ENCODE results near the gene PCYOX1L. TPM values are rescaled to one million over a fixed set of nuclear protein-coding genes. Genes with fewer than 3 reads are reported as not detected.

PCYOX1L gene
- total RNA-seq, 1 experiment from 2014 or later, result 15.3 TPM

GRCh38 chr5:149410721-149411432 is 53.0 kb downstream of the PCYOX1L start:
- no peaks in the 10 kb centered on the region for H4K20me1 ChIP-seq (ENCODE audit: control insufficient read depth, insufficient read depth, insufficient read length)

More at GRCh38 chr5:149410721-149411432, 53.0 kb downstream of the PCYOX1L start:
- Histone ChIP-seq H2BK120ac (ENCODE audit: low read depth, low read length, poor library complexity, severe bottlenecking) (no peak overlapping the region), H3T11ph (ENCODE audit: low read length) (no peak overlapping the region), H3K27me3 (ENCODE audit: insufficient read depth, low read length) (no peaks in the 10 kb centered on the region), H4K5ac (ENCODE audit: insufficient read length, low read depth, low read length) (no peak overlapping the region), H2AFZ (ENCODE audit: low read length) (no peak overlapping the region), H2BK12ac (ENCODE audit: insufficient read length, low read depth, low read length) (no peak overlapping the region), H3K23me2 (ENCODE audit: insufficient read length, low read depth, low read length, poor library complexity, severe bottlenecking) (no peaks in the 10 kb centered on the region), H2AK5ac (ENCODE audit: insufficient read length, low read length) (no peak overlapping the region), H3K14ac (ENCODE audit: insufficient read depth, low read length) (no peak overlapping the region), H3K9ac (ENCODE audit: extremely low read depth, insufficient read length, low read length) (no peak overlapping the region), H3K79me2 (ENCODE audit: insufficient read depth, low read length) (no peaks in the 10 kb centered on the region), H3K9me3 (ENCODE audit: control insufficient read depth, low read depth, low read length) (no peaks in the 10 kb centered on the region), H4K91ac (ENCODE audit: insufficient read length, low read depth, low read length) (no peak overlapping the region), H2BK15ac (ENCODE audit: low read depth, low read length) (no peak overlapping the region), H3K18ac (ENCODE audit: insufficient read length, low read depth, low read length) (no peak overlapping the region), H3K4ac (ENCODE audit: low read depth, low read length) (no peak overlapping the region), H3K56ac (ENCODE audit: insufficient read length, low read depth, low read length) (no peak overlapping the region), H3K4me1 (ENCODE audit: insufficient read depth, low read length) (no peaks in the 10 kb centered on the region; the same call in 1 of the 2 replicates), H2BK20ac (ENCODE audit: low read depth, low read length, poor library complexity, severe bottlenecking) (no peak overlapping the region), H2BK5ac (ENCODE audit: insufficient read length, low read length) (no peak overlapping the region), H3K4me2 (ENCODE audit: insufficient read depth, insufficient read length, low read length) (no peak overlapping the region), H3K23ac (ENCODE audit: insufficient read length, low read depth, low read length) (no peak overlapping the region), H4K8ac (replicated peaks; ENCODE audit: insufficient read length, low read depth, low read length) (no peak overlapping the region), H3K79me1 (ENCODE audit: insufficient read depth, low read depth, low read length, poor library complexity, severe bottlenecking) (no peaks in the 10 kb centered on the region), H3K27ac (ENCODE audit: insufficient read length, low read depth, low read length) (no peak overlapping the region)
- Mint-ChIP-seq H3K27ac (no peak overlapping the region), H3K4me3 (no peak overlapping the region), H3K4me1 (peaks cover 20 to 31% of the 10 kb centered on the region in 2 experiments), H3K9me3 (no peaks in the 10 kb centered on the region), H3K27me3 (ENCODE audit: low read depth) (no peaks in the 10 kb centered on the region), H3K36me3 (ENCODE audit: insufficient read depth in 1 of 3, low read depth in 3 of 3) (no peaks in the 10 kb centered on the region)
- DNase-seq, result no peak
- no CpG with 5 or more reads among the region's 15 CpGs for WGBS (ENCODE audit: extremely low coverage, insufficient read length, low lambda C conversion rate)
- no peak for TF ChIP-seq CTCF (conservative IDR thresholded peaks at IDR 0.05)

All from H9 (cell line).